ENCODE measurements around the gene SNX33.
A peak's percentile ranks its signal among the peaks of the same experiment; 100 is the strongest.
"Not testable (repeated sequence)": the region's sequence is repeated elsewhere in the genome, so short reads cannot be mapped to it uniquely, and the experiment has no call there.

The SNX33 gene

GRCh38 chr15:75662823-75663519 lies 15.3 kb downstream of the SNX33 start:
- DNase-seq (ENCODE audit: low spot score) = no peak

- no peak for DNase-seq (ENCODE audit: low spot score)
These were observed 16.3 kb downstream of the SNX33 start for GRCh38 chr15:75663931-75664421.

DNA sequence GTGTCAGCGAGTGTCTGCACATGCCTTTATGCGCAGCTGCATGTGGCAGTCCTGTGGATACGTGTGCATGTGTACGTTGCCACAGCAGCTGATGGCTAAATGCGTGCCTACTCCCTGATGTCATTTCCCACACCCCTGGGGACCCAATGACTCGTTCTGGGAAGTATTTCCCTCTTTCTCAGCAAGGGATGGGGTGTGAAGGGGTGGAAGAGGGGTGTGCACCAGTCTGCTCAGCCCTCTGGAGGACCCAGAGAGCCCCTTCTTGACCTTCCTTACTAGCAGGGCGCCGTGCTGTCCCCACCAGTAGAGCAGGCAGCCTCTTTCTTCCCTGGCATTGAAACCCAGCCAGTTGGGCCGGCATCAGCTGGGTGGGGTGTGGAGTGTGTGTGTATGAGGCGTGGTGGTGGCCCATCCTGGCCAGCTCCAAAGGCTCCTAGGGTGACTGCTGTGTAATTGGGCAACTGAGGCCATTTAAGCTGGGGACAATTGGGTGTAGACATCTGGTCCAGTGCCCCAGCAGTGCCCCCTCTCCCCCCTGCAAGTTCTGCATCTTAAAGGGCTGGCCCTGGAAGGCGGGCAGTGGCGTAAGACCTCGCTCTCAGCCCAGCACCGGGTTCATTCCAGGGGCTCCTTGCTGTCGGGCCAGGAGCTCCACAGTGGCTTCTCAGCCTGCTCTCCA lies 19.2 kb downstream of the SNX33 start:
- DNase-seq (ENCODE audit: low spot score) = peak; percentile 94

DNA sequence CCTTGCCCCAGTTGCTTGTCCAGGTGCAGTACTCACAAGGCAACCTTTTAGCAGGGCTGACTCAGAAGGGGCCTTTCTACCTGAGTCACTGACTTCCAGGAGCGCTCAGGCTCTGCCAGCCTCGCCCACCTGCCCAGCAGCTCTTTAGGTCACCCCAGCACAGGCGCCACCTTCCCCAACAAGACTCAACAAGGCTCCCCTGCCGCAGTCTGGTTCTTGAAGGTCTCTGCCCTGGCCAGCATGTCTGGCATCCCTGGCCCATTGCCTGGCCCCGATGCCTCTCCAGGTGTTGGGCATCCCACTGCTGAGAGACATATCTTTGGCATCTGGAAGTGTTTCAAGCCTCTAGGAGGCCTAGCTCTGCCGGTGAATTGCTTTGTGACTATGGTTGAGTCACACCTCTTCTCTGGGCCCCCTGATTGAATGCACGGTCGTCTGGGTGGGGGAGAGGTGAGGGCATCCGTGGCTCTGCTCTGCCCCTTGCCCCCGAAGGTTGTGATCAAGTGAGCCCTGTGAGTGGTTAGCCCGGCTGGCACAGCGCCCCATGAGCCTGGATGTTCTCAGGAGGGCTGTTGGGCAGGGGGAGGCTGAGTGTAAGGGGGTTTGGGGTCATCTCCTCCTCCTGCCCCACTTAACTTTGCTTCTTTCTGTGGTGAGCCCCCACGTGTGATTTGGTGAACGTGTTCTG lies 21.6 kb downstream of the SNX33 start:
- DNase-seq (ENCODE audit: low spot score) = no peak

GRCh38 chr15:75669879-75670212 lies 22.1 kb downstream of the SNX33 start:
- DNase-seq (ENCODE audit: low spot score) = no peak

- no peak for DNase-seq (ENCODE audit: low spot score)
These were observed 24.3 kb downstream of the SNX33 start for GRCh38 chr15:75671730-75672602.

GRCh38 chr15:75672646-75673425 lies 25.1 kb downstream of the SNX33 start:
- DNase-seq (ENCODE audit: low spot score) = peak; percentile 55

DNA sequence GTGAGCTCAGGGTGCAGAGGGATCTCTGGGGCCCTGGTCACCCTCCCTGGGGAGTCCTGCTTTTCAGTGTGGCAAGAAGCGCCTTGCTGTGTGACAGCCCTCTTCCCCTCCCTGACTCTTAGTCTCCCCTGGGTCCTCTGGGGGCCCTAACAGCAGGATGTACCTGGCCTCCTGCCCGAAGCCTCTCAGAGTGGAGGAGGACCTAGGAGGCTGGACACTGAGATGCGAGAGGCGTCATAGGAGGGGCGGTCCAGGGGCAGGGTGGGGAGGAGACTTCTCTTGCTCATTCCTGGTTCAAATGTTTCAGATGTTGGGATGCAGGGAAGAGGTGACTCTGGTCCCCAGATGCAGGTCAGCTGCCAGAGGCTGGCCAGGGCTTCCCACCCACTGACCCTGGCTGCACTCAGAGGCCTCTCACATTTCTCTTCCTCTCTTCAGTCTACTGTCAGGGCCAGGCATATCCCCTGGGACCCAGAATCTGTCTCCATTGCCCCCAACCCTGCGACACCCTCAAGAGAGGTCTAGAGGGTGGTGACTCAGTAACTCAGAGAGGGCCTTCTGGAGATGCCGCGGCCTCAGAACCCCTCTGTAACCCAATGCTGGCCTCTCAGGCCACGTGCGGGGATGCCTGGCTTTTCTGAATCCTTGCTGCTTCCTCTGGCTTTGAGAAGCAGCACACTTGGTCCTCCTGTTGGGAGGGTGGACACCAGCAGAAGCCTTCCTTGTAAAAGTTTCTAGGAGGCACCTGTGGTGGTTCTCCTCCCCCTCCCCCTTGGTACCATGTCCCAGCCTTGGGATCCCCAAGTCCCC lies 25.9 kb downstream of the SNX33 start:
- DNase-seq (ENCODE audit: low spot score) = peak; percentile 88

GRCh38 chr15:75674366-75674765 lies 26.7 kb downstream of the SNX33 start:
- no peak for DNase-seq (ENCODE audit: low spot score)

DNA sequence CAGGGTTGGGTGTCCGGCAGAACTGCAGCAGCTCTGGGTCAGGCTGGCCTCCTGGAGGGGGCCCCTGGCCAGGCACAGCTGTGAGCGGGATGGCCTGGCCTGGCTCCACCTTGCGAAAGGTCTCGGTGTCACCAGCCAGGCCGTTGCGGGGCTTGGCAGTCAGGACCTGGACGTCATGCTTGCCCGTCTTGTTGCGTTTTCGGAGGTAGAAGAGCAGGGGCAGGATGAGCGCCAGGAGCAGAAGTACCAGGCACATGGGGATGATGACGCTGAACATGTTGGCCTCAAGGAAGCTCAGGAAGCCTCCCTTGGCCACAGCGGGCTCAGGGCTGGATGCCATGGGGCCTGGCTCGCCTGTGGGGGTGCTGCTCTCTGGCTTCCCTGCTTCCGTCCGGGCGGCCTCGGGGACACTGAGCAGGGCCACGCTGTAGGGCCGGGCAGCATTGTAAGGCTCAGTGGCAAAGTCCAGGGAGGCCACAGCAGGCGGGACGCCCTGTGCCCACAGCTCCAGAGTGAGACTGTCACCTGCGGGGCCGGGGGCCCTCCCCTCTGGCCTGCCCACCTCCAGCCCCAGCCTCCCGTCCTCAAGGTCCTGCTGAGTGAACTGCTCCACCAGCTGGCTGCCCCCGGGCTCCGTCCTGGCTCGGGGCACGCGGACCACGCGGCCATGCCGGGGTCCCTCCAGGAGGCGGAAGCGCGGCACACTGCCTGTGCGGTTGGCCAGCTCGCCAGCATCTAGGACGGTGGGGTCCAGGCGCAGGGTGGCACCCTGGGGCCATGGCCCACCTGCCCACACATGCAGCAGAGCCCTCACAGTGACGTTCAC lies 28.1 kb downstream of the SNX33 start:
- DNase-seq (ENCODE audit: low spot score) = no peak

GRCh38 chr15:75676688-75677464 lies 29.2 kb downstream of the SNX33 start:
- DNase-seq (ENCODE audit: low spot score) = no peak

GRCh38 chr15:75677465-75678323 lies 30.0 kb downstream of the SNX33 start:
- DNase-seq (ENCODE audit: low spot score) = no peak

- DNase-seq (ENCODE audit: low spot score) = not testable (repeated sequence)
These were observed 30.6 kb downstream of the SNX33 start for GRCh38 chr15:75678324-75678690.

- DNase-seq (ENCODE audit: low spot score) = no peak
These were observed 32.5 kb downstream of the SNX33 start for GRCh38 chr15:75680007-75680789.

DNA sequence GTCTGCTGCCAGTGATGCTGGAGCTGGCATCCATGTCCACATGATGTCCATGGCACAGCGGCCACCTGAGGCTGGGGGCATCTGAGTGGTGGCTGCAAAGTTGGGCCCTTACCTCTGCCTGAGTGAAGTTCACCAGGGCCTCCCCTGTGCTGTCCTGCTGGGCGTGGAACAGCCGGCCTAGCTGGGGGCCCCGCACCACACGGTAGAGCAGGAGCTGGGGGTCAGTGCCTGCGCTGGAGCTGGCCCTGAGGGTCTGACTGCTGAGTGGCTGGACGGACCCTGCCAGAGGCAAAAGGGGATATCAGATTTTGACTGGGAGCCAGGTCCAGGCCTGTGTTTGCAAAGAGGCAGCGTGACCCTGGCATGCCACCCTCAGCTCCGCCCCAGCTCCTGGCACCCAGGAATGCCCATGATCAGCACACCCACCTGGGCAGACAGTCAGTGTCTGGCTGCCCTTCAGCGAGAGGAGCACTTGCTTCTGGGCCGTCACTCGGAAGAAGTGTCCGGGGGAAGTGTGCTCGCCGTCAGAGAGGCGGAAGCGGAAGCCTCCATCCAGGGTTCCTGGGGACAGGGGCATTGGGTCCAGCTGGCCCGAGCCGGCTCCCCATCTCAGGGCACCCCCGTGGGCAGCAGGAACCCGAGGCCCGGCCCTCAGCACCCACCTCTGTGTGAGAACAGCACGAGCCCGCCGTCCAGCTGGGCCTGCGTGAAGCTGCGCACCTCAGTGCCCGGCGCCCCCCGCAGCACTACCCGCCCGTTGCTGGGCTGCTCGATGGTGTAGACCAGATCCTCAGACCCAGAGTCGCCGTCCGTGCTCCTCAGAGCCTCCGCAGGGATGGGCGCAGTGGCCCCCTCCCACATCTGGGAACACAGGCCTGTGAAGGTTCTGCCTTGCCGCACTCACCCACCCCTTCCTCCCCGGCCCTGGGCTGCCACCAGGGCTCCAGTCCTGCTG lies 34.7 kb downstream of the SNX33 start:
- DNase-seq (ENCODE audit: low spot score) = no peak
